Activated CD8-positive, alpha-beta memory T cell treated with anti-CD3 and anti-CD28 coated beads, Interleukin-2, amount 50 U/mL, for 1 hour (primary cell): ENCODE results near the gene PIGU.
"Not testable (repeated sequence)": the region's sequence is repeated elsewhere in the genome, so short reads cannot be mapped to it uniquely, and the experiment has no call there.

ENCODE experiments used
- DNase-seq: peaks from one replicate; pipeline ENCODE4 v3.0.0-alpha.2; 2020; ENCODE audit errors: extremely low read depth

Gene PIGU

DNA sequence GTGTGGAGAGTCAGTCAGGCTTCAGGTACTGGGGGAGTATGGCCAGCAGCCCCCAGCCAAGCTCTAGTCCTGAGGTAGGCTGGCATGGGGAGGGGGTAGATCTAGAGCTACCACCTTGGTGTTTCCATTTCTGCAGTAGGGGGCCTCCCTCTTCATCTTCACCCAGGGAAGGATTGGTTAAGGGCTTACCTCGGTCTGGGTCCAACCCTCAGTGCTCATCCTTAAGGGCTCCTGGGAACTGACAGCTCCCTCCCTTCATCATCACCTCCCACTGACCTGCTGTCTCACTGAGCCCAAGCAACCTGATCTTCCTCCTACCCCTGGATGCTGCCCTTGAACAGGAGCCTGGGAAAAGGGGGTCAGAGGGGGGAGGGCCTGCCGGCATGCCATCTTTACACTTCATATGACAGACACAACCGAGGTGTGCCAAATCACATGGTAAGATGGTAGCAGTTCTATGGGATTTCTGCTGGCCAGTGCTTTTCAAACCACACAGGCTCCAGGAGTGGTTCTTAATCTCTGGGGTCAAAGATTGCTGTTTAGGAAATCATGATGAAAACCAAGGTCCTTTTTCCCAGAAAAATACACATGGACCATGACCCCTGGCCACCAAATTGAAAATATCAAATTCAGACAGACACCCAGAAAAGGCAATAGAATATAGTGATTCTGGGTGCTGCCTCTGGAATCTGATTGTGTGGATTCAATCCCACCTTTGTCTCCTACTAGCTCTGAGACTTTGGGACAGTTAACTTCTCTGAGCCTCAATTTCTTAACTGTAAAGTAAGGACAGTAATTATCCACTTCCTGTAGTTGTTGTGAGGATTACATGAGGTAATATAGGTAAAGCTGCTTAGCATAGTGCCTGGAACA is 30.3 kb upstream of the PIGU start:
- DNase-seq = no peak

DNA sequence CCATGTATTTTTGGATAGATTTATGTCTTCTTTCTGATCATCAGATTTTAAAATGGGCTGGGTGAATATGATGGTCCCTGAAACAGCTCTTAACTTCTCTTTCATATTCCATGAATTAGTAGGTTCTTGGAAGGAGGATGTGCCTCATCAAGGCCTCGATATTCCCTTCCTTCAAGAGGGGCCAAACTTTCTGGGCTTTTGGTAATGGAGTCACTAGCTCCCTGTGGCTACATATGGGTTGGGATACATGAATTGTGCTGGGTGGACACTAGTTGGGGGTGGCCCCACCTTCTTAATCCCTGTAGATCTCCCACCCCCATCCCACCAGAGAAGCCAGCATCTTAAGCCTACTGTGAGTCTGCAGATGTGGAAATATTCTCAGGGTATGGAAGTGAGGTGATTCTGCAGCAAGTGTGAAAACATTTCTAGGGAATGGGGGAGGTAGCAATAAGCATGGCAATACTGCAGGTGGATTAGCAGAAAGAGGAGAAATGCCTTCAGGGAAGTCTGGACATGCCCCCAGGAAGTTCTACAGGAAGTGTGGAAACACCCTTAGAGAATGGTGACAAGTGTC is 29.5 kb upstream of the PIGU start:
- DNase-seq = no peak

DNA sequence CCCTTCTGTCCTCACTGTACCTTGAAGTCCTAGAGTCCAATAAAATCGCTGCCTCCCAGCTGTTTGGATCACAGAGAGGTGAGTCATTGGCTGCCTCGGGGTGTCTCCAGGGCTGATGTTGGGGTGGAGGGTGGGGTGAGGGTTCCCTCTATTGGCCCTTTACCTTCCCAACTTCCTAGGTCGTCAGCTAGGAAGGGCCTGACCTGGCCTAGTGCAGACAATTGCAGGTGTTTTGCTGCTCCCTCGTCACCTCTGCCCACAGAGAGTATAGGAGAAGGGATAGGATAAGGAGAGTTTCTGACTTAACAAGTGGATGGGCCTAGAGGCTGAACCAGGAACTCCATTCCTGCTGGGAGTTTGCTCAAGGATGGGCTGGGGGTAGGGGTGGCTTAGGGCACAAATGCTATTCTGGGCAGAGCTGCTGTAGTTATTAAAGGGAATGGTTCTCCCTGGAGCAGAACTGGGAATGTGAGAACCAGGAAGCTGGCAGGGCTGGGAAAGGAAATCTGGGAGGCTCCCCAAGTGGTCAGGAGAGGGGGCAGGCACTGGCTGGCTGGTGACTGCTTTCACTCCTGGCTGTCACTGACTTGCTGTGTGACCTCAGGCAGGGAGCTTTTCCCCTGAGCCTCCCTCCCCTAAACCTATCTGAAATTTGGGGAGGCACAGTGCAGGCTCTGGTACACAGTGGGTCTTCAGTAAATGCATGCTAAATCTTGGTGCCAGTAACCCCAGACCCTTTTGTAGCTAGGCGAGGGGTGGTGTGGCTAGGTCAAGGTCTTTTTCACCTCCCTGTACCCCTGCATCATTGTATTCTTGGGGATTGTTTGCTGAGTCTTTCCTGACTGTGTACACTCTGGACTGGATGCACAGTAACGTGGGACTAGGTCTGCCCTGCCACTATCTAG is 28.8 kb upstream of the PIGU start:
- DNase-seq = no peak

DNA sequence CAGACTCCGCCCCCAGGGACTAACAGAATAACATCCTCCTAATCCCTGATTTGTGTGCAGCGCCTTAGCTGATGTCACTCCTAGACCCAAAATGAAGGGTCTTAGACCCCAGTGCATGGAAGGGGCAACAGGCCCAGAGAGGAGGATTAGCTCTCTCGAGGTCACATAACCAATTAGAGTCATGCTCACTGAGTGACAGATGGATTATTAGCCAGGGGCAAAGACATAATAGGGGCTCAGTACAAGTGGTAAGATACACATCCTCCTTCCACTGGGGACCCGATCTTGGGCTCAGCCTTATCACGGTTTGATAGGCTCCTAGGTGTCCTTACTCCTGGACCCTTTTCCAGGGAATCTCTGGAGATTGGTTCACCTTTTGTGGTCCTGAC is 28.1 kb upstream of the PIGU start:
- no peak for DNase-seq

DNA sequence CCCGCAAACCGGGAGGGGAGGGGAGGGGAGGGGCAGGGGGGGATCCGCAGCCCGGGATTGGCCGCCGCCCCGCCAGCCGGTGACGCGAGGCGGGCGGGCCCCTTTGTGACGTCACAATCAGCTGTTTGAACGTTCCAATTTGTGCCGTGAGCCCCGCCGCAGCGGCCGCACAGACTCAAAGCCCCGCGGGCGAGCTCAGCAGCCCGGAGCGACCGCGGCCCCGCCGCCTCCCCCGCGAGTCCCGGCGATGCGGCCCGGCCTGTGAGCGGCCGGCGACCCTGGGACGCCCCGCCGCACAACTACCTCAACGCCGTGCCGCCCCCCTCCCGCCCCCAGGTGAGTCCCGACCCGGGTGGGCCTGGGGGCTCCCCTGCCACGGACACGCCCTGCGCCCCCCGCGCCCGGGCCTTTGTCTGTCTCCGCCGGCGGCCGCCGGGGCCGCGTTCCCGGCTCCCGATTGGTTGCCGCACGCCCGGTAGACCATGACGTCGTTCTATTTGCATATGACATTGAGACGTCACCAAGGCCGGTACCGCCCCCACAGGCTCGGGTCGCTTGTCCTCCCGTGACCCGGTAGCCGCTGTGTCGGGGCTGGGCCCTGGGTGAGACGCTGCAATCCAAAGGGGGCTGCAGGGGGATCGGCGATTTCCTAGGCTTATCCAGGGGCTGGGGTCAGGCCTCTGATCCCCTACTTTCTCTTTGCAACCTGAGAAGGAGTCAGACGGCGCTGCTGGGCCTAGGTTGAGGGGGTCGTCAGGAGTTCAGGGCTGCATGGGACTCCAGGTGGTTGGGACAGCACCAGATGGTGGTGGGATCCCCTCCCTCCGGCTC is 27.5 kb upstream of the PIGU start, which contains the start of gene TP53INP2:
TSS of gene TP53INP2 (plus strand) at position 168 of the 831 bp plus-strand sequence. CDS start 4,396 bp downstream, outside the sequence.
- DNase-seq = peak; percentile 76

DNA sequence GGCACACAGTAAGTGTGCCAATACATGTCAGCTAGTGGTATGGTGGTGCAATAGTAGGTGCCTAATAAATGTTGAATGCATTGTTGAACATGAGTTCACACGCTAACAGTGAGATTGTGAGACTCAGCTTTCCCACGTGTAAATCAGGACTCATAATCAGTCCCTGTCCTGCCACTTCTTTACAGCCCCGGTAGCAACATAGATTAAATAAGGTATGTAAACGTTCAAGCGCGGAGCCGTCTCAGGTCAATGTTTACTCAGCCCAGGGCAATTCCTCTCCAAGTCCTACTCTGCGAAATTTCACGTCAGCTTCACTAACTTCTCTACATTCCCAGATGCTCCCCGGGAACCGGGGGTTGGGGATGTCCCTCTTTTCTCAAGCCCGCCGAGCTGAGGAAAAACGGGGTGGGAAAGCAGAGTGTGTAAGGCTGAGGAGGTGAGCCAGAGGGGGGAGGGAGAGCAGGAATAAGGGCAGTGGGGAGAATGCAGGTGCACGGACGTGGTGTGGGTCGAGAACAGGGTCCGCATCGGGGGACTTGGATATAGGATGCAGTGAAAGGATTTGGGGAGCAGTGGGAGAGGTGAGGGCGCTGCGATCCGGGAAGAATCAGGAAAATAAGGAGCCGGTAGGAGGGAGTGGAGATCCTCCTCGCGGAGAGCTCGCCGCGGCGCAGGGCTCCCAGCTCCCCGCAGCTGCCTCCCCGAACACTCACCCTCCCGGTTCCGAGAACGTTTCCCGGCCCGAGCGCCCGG is 26.7 kb upstream of the PIGU start:
- no peak for DNase-seq

DNA sequence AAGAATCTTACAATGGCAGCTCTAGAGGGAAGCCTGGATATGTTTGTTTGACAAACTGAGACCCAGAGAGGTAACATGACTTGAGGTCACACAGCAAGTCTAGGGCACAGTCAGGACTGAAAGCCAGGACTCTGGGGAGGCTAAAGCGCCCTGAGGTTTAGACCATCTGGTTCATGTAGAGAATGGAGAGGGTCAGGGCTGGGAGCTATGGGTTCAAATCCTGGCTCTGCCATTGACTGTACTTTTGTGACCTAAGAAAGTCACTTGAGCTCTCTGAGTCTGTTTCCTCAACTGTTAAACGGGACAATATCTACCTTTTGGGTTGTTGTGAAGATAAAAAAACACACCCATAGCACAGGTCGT is 26.1 kb upstream of the PIGU start:
- DNase-seq = no peak

DNA sequence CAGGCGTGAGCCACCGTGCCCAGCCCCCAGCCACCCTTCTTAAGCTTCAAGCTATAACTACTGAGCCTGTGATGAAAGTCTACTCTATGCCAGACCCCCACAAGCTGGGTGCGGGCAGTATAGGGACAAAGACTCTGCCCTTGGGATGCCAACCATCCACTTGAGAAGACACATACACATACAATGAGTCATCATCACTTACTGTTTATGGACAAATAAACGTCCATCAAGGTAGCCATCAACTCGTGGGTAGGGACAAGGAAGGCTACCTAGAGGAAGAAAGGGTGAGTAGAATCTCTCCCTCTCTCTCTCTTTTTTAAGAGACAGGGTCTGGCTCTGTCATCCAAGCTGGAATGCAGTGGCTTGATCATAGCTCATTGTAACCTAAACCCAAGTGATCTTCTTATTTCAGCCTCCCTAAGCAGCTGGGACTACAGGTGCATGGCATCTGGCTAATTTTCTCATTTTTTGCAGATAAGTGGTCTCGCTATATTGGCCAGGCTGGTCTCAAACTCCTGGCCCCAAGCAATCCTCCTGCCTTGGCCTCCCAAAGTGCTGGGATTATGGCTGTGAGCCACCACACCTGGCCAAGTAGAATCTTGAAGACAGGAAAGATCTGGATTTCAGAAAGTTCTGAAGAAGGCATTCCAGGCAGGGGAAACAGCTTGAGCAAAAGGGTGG is 24.7 kb upstream of the PIGU start:
- no peak for DNase-seq

DNA sequence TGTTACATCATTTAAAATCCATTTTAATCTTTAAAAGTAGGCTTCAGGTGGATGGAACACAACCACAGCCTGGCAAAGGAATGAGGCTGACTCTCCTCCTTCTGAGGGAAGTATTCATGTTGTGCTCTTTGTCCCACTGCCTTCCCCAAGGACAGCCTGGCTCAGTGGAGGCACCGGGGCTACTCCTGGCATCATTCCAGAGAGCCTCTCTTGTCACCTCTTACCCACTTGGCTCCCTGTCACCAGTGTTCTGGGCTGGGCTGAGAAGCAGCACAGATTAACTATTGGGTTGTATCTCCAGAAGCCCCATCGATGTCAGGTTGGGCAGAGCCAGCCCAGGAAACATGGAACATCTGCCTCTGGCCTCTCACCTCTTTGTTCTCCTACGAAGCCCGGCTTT is 16.5 kb upstream of the PIGU start:
- no peak for DNase-seq

DNA sequence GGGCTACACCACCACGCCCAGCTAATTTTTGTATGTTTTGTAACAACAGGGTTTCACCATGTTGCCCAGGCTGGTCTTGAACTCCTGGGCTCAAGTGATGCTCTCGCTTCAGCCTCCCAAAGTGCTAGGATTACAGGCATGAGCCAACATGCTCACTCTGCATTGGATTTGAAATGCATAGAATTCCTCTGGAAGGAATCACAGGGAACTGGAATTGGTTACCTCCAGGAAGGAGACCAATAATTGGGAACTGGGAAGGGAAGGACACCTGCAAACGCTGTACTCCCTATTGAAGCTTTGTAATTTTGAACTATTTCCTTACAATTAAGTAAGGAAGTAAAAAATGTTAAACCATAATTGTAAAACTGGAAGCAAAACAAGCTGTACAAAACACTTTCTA is 14.9 kb upstream of the PIGU start:
- no peak for DNase-seq

DNA sequence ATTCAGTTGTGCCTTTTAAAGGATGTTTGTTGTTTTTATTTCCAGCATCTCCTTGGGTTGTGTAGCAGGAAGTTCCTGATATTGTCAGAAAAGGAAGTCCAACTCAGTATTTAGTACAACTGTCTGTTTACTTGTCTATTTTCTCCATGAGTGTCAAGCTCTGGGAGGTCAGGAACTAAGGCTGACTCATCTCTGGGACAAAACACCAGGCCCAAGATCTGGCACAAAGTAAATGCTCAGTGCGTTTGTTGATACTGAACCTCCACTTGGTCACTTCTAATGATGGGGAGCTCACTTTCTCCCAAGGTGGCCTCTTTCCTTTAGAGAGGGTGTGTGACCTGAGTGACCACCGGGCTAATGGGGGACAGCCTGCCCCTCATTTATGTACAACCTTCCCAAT is 12.6 kb upstream of the PIGU start:
- no peak for DNase-seq

DNA sequence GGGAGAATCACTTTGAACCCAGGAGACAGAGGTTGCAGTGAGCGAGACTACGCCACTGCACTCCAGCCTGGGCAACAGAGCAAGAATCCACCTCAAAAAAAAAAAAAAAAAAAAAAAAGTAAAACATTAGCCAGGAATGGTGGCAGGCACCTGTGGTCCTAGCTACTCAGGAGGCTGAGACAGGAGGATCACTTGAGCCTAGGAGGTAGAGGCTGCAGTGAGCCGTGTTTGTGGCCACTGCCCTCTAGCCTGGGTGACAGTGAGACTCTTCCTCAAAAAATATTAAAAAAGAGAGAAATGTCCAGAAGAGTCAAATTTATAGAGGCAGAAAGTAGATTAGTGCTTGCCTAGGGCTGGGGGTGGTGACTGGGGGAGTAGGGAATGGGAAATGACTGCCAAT is 6.8 kb upstream of the PIGU start:
- DNase-seq = no peak

DNA sequence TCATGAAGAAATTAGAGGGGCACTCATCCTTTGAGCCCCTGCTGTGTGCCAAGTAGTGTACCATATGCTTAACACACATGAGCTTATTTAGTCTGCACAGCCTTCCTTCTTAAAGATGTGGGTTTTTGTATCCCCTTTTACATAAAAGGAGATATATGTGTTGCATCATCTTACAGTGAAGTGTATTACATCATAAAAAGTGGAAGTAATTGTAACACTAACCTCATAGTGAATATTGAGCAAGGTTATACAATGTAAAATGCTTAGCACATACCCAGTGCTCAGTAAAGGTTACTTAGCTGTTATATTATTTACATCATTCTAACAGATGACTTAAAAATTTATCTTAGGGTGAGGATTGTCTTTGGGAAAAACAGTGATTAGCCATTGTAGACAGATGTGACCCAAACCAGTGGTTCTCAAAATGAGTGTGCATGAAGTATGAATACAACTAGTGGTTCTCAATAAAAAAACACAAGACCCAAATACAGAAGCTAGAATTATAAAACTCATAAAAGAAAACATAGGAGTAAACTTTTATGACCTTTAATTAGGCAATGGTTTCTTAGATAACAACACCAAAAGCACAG is 3.8 kb upstream of the PIGU start:
- no peak for DNase-seq

DNA sequence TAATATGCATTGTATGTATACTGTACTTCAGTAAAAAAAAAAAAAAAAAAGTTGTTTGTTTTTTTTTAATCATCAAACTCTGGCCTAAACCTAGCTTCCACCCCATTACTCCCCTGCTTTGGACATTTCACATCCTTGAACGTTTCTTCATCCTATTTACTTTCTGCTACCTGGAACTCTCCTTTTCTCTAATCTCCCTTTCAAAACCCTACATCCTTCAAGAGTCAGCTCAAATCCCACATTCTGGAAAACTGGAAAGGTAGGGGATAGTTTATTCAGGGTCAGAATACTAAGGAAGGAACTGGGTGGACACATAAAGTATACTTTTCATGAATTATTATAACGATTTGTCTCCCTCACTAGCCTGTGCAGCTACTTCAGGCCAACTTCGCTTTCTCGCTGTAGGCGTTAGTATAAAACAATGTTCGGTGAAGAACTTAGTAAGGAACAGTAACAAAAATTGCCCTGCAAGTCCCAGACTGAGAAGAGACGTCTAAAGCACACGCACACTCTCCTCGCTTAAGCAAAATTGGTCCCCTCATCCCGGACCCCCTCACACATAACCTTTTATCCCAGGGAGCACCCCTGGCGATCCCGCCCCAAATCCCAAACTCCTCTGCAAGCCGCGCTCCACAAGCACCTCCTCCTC is 775 bp downstream of the PIGU start:
- DNase-seq = no peak

DNA sequence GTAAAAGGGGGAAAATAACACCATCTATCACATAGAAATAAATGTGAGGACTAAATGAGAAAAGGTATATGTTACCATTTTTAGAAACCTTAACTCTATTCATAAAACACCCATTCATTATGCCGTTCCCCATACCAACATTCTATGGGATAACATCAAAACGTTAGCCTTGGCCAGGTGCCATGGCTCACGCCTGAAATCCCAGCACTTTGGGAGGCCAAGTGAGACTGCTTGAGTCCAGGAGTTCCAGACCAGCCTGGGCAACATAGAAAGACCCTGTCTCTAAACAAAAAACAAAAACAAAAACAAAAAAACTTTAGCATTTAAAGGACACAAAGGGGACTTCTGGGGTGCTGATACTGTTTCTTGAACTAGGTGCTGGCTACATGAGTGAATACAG is 1.3 kb downstream of the PIGU start:
- no peak for DNase-seq

DNA sequence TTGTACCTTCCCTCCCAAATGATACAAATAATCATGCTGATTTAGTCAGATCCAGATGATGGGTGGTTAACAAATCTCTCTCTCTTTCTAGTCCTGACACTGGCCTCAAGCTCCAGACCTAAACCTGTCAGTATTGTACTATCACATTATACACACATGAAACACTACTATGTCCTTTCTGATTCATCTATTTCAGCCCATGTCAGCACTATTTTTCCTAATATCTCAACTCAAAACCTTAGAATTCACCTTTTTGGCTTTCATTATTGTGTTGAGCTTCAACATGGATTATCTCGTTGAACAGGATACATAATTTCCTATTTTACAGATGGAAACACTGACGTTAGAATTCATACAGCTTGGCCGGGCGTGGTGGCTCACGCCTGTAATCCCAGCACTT is 3.5 kb downstream of the PIGU start:
- DNase-seq = no peak

DNA sequence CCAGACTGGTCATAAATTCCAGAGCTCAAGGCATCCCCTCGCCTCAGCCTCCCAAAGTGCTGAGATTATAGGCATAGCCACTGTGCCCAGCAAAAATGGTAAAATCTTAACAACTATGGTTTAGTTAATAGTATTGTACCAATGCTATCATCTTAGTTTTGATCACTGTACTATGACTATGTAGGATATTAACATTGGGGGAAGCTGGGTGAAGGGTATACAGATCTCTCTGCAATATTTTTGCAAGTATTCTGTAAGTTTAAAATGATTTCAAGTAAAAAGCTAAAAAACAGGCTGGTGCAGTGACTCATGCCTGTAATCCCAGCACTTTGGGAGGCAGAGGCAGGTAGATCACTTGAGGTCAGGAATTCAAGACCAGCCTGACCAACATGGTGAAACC is 7.8 kb downstream of the PIGU start:
- DNase-seq = no peak

DNA sequence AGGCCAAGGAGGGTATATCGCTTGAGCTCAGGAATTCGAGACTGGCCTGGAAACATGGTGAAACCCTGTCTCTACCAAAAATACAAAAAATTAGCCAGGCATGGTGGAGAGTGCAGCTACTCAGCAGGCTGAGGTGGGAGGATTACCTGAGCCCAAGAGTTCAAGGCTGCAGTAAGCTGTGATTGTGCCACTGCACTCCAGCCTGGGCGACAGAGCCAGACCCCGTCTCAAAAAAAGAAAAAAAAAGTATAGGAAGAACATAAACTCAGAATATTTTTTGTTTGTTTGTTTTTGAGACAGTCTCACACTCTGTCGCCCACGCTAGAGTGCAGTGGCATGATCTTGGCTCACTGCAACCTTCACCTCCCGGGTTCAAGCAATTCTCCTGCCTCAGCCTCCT is 12.1 kb downstream of the PIGU start:
- DNase-seq = not testable (repeated sequence)

DNA sequence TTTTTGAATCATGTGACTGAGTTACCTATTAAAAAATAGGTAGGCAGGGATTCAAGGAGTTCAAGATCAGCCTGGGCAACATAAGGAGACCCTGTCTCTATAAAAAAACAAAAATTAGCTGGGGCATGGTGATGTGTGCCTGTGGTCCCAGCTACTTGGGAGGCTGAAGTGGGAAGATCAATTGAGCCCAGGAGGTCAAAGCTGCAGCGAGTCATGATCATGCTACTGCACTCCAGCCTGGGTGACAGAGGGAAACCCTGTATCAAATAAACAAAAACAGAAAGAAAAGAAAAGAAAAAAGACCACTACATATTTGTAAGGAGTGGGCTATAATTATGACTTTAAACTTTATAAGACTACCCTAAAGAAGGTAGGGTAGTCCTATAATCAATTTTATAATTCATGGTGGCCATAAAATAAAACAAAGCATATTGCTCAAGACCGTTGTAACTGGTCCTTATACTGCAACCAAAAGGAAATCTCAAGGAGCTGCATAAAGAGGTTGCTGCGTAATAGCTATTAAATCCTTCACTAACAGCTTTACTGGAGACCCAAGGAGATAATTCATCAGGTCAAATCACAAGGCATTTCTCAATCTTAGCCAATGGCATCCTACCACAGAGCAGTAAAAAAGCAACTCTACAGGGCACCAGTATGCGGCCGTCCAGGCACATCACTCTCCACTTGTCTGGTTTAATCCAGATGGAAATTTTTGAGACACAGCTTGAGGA is 13.5 kb downstream of the PIGU start:
- no peak for DNase-seq
